ENCODE measurements around the gene DDX28. TPM values are rescaled to one million over a fixed set of nuclear protein-coding genes. Genes with fewer than 3 reads are reported as not detected.
"Not testable (repeated sequence)": the region's sequence is repeated elsewhere in the genome, so short reads cannot be mapped to it uniquely, and the experiment has no call there.

The DDX28 gene
- total and polyA plus RNA-seq, 12 donors = 5.3 to 13.1 (median 9.5) TPM

DNA sequence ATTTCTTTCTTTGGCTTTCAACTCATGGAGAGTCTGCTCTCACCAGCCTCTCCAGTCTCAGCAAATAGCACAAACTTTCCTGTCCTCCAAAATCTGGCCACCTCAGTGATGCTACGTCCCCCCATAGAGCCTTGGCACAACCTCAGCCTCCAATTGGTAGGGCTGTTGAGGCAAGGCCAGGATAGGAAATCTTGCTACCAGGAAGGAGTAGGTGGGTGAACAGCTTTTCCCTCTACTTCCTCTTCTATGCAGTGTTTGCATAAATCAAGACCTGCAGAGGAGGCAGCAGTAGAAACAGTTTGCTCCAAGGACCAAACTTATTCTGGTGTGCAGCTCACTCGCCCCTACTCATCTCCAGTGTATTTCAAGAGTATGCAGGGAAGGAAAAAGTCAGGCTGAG is 23.0 kb downstream of the DDX28 start:
- intact Hi-C loops (cut with DNase I) = loop anchor here in 4 of 10 donors (2.0 to 10.0 kb wide), 3 partner anchors 52 to 235 kb away; partner anchors contain the start of gene ESRP2 (in 2 of the 4)
- no peak for TF ChIP-seq CTCF (IDR thresholded peaks at IDR 0.05)
- DNase-seq = no peak
- no peaks in the 10 kb centered on the region for H3K27me3 ChIP-seq
- 61 to 79% methylated on average over 2 of the region's 2 CpGs for WGBS, 2 donors
- H3K4me1 ChIP-seq = peaks cover 0 to 53% (median 14%) of the 10 kb centered on the region in 9 donors
- H3K9me3 ChIP-seq = no peaks in the 10 kb centered on the region
- H3K4me3 ChIP-seq = peak overlapping the region in 4 of 10 donors; percentile 4 to 54 (median 18)
- H3K36me3 ChIP-seq = no peaks in the 10 kb centered on the region
- peak overlapping the region in 8 of 10 donors; percentile 12 to 93 (median 66) for H3K27ac ChIP-seq
- peak in 7 of 8 donors; percentile 43 to 65 (median 54) for ATAC-seq

DNA sequence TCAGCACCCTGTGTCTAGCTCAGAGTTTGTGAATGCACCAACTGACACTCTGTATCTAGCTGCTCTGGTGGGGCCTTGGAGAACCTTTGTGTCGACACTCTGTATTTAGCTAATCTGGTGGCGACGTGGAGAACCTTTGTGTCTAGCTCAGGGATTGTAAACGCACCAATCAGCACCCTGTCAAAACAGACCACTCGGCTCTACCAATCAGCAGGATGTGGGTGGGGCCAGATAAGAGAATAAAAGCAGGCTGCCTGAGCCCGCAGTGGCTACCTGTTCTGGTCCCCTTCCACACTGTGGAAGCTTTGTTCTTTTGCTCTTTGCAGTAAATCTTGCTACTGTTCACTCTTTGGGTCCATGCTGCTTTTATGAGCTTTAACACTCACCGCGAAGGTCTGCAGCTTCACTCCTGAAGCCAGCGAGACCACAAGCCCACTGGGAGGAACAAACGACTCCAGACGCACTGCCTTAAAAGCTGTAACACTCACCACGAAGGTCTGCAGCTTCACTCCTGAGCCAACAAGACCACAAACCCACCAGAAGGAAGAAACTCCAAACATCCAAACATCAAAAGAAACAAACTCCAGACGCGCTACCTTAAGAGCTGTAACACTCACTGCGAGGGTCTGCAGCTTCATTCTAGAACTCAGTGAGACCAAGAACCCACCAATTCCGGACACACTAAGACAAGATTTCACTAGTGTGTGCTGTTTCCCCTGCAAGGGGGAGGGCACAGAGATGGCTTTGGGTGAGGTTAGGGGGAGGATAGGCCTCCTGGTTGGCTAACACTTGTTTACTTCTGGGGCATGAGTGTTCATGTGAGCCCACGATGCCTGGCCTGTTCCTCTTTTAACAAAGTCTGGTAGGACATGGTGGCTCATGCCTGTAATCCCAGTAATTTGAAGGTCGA is 24.0 kb downstream of the DDX28 start, which contains the start of gene DPEP2:
Gene DPEP2, minus strand, starts transcription at position 706 of the 910 bp plus-strand sequence. CDS start 6,272 bp downstream, outside the sequence.
- not testable (repeated sequence) for H3K27me3 ChIP-seq, H3K9me3 ChIP-seq, H3K36me3 ChIP-seq
- peak within 1 kb of the TSS in 6 of 10 donors; percentile 2 to 54 (median 22) for H3K4me3 ChIP-seq
- WGBS, 2 donors = 73 to 74% methylated on average over 18 of the region's 18 CpGs
- intact Hi-C loops (cut with DNase I) = loop anchor here in 3 of 10 donors (2.0 to 10.0 kb wide), 2 partner anchors 60 to 236 kb away; partner anchors contain the start of gene ESRP2 (in 2 of the 3)
- DNase-seq = peak in 1 of 2 donors; percentile 23
- peaks cover 0 to 46% (median 14%) of the 10 kb centered on the region in 9 donors for H3K4me1 ChIP-seq
- peak in 6 of 8 donors; percentile 50 to 82 (median 65) for ATAC-seq
- H3K27ac ChIP-seq = peak within 1 kb of the TSS in 8 of 10 donors; percentile 12 to 93 (median 66)

- peak overlapping the region in 1 of 10 donors; percentile 93 for H3K27ac ChIP-seq
- intact Hi-C loops (cut with DNase I) = loop anchor here in 3 of 10 donors (2.0 to 10.0 kb wide), 2 partner anchors 60 to 236 kb away; partner anchors contain the start of gene ESRP2 (in 2 of the 3)
- ATAC-seq, H3K36me3 ChIP-seq, DNase-seq, H3K27me3 ChIP-seq, H3K9me3 ChIP-seq: not testable (repeated sequence)
- H3K4me1 ChIP-seq = peaks cover 4 to 53% (median 22%) of the 10 kb centered on the region in 9 donors
- H3K4me3 ChIP-seq = peak overlapping the region in 1 of 10 donors; percentile 54
- WGBS, 2 donors = 95 to 97% methylated on average over 27 to 36 of the region's 36 CpGs
These were observed 24.7 kb downstream of the DDX28 start for GRCh38 chr16:67998231-67998778.

GRCh38 chr16:67996666-67997065 is 26.4 kb downstream of the DDX28 start:
- H3K9me3 ChIP-seq = no peaks in the 10 kb centered on the region
- no peaks in the 10 kb centered on the region for H3K27me3 ChIP-seq
- intact Hi-C loops (cut with DNase I) = loop anchor here in 2 of 10 donors (10.0 kb wide), 1 partner anchor 238 kb away; the partner anchor contains the start of gene ESRP2 (in 2 of the 2)
- ATAC-seq (no peak), DNase-seq (no peak)
- H3K27ac ChIP-seq = no peak overlapping the region
- no peak overlapping the region for H3K4me3 ChIP-seq
- peaks cover 4 to 60% (median 29%) of the 10 kb centered on the region in 9 donors for H3K4me1 ChIP-seq
- TF ChIP-seq CTCF (IDR thresholded peaks at IDR 0.05) = no peak
- WGBS, 2 donors = 89 to 92% methylated on average over 5 of the region's 5 CpGs
- H3K36me3 ChIP-seq = peaks cover 0 to 3% (median 0%) of the 10 kb centered on the region in 9 donors

- Histone ChIP-seq H3K27ac (peak overlapping the region in 1 of 10 donors; percentile 31), H3K4me3 (no peak overlapping the region)
These were observed 27.6 kb downstream of the DDX28 start for GRCh38 chr16:67995423-67995822.

GRCh38 chr16:67994040-67994408 is 29.0 kb downstream of the DDX28 start:
- Histone ChIP-seq H3K4me1 (peaks cover 4 to 36% (median 13%) of the 10 kb centered on the region in 9 donors), H3K4me3 (peak overlapping the region in 3 of 10 donors; percentile 45 to 55 (median 47)), H3K27ac (peak overlapping the region; percentile 70 to 93 (median 80))
- peak in 7 of 8 donors; percentile 2 to 46 (median 24) for ATAC-seq
- H3K9me3 ChIP-seq, H3K27me3 ChIP-seq, DNase-seq, H3K36me3 ChIP-seq: not testable (repeated sequence)
- 67 to 69% methylated on average over 3 to 6 of the region's 6 CpGs for WGBS, 2 donors
- intact Hi-C loops (cut with DNase I) = loop anchor here in 8 of 10 donors (5.0 to 10.0 kb wide), 5 partner anchors 48 to 241 kb away; partner anchors contain the start of genes ESRP2 (in 2 of the 8) and PSMB10 (in 1 of the 8)

More at GRCh38 chr16:67995423-67995822, 27.6 kb downstream of the DDX28 start:
- H3K4me1 ChIP-seq = peaks cover 4 to 49% (median 22%) of the 10 kb centered on the region in 9 donors
- no peaks in the 10 kb centered on the region for H3K9me3 ChIP-seq
- ATAC-seq (no peak), DNase-seq (no peak)
- 87 to 94% methylated on average over 5 of the region's 5 CpGs for WGBS, 2 donors
- intact Hi-C loops (cut with DNase I) = loop anchor here in 2 of 10 donors (10.0 kb wide), 1 partner anchor 239 kb away; the partner anchor contains the start of gene ESRP2 (in 2 of the 2)
- no peaks in the 10 kb centered on the region for H3K27me3 ChIP-seq
- TF ChIP-seq CTCF (IDR thresholded peaks at IDR 0.05) = no peak
- peaks cover 0 to 3% (median 0%) of the 10 kb centered on the region in 9 donors for H3K36me3 ChIP-seq
